Measurements from ENCODE around the gene TBC1D3G.
"Not testable (repeated sequence)": the region's sequence is repeated elsewhere in the genome, so short reads cannot be mapped to it uniquely, and the experiment has no call there.

DNA sequence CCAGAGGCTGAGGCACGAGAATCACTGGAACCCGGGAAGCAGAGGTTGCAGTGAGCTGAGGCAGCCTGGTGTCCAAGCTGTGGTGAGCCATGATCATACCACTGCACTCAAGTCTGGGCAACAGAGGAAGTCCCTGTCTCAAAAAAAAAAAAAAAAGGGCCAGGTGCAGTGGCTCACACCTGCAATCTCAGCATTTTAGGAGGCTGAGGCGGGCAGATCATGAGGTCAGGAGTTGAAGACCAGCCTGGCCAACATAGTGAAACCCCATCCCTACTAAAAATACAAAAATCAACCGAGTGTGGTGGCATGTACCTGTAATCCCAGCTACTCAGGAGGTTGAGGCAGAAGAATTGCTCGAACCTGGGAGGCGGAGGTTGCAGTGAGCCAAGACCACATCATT, 38.8 kb downstream of the TBC1D3G start:
- TF ChIP-seq, protein P1, sequence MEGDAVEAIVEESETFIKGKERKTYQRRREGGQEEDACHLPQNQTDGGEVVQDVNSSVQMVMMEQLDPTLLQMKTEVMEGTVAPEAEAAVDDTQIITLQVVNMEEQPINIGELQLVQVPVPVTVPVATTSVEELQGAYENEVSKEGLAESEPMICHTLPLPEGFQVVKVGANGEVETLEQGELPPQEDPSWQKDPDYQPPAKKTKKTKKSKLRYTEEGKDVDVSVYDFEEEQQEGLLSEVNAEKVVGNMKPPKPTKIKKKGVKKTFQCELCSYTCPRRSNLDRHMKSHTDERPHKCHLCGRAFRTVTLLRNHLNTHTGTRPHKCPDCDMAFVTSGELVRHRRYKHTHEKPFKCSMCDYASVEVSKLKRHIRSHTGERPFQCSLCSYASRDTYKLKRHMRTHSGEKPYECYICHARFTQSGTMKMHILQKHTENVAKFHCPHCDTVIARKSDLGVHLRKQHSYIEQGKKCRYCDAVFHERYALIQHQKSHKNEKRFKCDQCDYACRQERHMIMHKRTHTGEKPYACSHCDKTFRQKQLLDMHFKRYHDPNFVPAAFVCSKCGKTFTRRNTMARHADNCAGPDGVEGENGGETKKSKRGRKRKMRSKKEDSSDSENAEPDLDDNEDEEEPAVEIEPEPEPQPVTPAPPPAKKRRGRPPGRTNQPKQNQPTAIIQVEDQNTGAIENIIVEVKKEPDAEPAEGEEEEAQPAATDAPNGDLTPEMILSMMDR (IDR thresholded peaks at IDR 0.05; ENCODE audit: low read depth, low read length), result not testable (repeated sequence)
- not testable (repeated sequence) for TF ChIP-seq POLR2A (IDR thresholded peaks at IDR 0.05; ENCODE audit: extremely low read depth, insufficient read length); MYC (IDR thresholded peaks at IDR 0.05; ENCODE audit: low read depth, low read length)
- TF ChIP-seq, protein P2, sequence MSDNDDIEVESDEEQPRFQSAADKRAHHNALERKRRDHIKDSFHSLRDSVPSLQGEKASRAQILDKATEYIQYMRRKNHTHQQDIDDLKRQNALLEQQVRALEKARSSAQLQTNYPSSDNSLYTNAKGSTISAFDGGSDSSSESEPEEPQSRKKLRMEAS (IDR thresholded peaks at IDR 0.05; ENCODE audit: low read depth, low read length), result not testable (repeated sequence)

Data from NB4 (cell line).